GM21515 (cell line): ENCODE results near the gene MCF2L2.
"Not testable (repeated sequence)": the region's sequence is repeated elsewhere in the genome, so short reads cannot be mapped to it uniquely, and the experiment has no call there.

Source experiments
- ATAC-seq: cut with Tn5 transposase; IDR thresholded peaks from one replicate; pipeline ENCODE4 v1.9.1; 2021; ENCODE audit not compliant: unreplicated experiment

MCF2L2 gene

DNA sequence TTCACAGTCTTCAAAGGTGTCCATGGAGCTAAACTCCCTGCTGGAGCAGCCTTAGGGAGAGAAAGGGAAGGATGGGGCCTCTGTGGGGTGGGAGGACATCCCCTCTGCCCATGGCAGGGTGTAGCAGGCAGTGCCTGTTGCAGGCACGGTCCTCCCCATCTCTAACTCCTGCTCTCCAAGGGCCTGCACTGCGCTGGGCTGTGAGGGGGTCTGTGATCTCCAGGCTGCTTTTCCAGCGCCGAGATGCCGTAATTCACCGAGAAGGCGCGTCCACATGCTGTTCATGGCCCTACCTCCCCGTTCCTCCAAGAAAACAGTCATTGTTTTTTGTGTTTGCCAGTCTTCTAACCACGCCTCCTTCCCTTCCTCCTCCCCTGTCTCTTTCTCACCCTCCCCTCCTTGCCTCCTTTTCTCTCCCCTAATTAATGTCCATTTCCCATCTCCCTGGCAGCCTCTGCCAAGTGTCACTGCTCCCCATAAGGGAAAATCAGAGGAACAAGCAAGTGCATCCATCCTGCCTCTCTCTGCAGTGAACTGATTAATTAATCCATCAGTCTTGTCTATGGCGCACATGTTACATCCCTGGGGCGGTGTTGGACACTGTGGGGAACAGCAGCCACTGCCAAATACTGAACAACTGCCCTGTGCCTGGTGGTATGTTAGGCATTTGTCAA, 248.2 kb downstream of the MCF2L2 start:
- no peak for ATAC-seq

DNA sequence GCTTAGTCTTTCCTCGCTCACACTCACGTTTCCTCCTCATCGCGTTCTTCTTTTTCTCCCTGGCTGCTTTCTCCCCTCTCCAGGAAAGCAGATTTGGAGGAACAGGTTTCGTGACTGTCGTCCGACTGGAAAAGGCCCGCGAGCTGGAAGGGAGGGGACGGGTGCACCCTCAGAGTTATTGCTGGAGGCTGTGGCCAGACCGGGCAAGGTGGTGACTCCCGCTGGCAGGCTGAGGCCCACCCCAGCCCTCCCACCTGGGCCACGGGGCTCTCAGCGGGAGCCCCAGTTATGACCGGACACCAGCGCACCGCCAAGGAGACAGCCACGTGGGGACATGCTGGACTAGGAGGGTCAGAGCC, 248.9 kb downstream of the MCF2L2 start:
- not testable (repeated sequence) for ATAC-seq

DNA sequence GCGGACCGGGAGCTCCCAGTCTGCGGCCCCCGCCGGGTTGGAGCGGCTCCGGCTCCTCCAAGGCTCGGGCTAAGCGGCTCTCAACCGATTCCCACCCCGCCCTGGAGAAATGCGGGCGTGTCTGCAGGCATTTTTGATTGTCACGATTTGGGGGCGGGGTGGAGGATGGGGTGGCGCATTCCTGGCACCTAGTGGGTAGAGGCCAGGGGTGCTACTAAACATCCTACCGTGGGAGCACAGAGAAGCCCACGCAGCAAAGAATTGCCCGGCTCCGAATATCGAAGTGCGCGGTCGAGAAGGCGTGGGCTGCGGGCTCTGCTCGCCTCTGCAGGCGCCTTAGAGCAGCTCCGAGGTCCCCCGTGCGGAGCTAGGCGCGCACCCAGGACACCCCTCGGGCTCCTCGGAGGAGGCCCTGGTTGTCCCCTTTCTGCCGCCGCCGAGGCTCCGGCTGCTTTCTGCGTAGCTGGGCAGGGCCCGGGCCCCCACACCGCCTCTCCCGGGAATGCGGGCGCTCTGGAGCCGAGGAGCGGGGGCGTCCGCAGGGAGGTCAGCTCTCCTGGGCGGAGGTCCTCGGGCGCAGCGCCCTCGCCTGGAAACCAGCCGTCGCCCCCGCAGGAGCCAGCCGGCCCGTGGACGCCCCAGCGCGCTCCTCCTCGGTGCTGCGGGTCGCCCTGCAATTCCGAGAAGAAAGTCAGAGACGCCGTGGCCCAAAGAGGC, 249.4 kb downstream of the MCF2L2 start:
- no peak for ATAC-seq

DNA sequence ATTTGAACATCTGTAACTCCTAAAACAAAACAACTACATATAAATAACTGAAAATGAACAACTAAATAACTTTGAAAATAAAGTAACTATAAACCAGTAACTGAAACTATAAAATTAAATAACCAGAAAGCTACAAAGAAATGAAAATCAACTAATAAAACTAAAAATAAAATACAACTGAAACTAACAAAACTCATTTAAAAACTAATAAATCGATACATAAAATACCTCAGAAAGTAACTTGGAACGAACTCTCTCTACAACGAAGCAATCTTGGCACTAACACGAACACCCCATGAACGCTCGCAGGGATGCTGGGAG, 249.9 kb downstream of the MCF2L2 start:
- no peak for ATAC-seq

DNA sequence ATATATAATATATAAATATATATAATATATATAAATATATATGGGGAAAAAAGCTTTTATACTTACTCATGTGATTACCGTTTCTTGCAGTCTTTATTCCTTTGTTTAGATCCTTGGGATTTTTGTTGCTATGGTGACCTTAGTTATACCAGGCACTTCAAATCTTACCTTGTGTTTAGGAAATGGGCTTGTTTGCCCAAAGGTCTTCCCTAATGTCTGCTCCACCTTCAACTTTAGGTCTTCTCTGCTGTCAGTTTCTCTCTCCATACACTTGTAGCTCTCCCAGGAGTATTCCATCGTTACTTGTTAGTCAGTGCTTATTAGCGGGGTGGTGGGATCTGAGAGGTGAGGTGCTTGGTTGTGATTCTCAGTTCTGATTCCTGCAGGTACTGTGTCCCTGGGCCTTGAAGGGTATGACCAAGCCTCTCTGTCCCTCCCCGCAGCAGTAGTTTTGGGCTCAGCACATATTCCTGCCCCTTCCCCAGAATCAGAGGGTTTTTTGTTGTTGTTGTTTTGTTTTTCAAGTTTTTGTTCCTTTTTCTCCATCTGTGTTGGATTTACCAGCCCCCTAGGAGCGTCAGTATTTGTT, 256.3 kb downstream of the MCF2L2 start:
- ATAC-seq, result no peak

DNA sequence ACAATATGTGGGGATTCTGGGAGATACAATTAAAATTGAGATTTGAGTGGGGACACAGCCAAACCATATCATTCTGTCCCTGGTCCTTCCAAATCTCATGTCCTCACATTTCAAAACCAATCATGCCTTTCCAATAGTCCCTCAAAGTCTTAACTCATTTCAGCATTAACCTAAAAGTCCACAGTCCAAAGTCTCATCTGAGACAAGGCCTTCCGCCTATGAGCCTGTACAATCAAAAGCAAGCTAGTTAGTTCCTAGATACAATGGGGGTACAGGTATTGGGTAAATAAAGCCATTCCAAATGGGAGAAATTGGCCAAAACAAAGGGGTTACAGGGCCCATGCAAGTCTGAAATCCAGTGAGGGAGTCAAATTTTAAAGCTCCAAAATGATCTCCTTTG, 260.4 kb downstream of the MCF2L2 start:
- ATAC-seq, result not testable (repeated sequence)

DNA sequence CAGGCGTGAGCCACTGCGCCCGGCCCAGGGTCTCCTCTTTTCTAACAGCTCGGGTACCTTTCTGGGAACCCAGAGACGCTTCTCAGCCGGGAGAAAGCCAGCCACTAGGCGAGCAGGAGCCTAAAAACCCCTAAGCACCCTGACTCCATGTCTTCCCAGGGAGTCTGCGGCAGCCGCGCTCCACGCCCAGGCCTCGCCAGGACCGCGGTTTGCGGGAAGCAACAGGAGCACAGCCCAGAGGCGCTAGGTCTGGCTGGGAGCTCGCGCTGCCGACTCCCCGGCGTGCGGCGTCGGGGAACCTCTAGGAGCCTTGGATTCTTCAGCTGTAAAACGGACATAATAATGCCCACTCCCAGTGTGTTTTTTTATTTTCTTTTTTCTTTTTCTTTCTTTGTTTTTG, 264.9 kb downstream of the MCF2L2 start:
- ATAC-seq, result no peak

DNA sequence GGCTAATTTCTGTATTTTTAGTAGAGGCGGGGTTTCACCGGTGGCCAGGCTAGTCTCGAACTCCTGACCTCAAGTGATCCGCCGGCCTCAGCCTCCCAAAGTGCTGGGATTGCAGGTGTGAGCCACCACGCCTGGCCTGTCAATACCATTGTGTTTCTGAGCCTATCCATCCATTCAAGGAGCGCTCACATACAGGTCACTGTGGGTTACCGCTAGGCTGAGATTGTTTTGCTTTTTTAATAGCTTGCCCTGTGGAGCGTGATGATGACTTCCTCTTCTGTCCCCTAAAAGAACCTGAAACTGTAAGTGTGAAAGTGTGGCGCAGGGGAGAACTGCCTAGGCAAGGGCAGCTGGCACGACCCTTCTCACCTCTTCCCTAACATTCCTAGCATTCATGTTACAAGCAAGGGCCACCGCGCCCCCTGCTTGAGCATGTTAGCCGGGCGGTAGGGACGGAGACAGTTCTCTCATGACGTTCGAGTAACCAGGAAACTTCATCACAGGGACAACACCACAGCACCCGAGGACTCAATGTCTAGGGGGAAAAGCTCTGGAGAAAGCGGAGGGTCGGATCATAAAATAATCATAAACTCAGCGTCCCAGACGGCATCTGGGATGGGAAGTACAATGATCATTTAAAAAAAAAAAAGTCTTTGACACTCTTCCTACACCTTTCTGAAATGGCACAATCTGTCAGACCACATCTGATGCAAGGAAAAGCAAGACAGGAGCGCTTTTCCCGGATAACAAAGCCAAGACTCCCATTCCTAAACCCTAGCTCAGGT, 266.7 kb downstream of the MCF2L2 start:
- ATAC-seq, result peak; percentile 77

DNA sequence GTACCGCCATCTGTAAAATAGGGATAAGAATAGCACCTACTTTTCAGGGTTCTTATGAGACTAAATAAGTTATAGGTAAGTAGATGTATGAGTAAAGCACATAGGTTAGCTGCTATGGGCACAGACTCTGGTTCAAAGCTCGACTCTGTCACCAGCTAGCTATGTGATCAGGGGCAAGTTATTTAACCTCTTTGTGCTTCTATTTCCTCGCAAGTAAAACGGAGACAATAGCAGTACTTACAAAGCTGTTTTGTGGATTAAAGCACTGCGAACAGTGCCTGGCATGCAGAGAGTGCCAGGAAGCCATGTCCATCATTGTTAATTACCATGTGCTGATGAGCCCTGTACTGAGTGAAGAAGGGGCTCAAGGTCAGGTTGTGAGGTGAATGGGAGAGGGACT, 267.8 kb downstream of the MCF2L2 start:
- ATAC-seq, result no peak

DNA sequence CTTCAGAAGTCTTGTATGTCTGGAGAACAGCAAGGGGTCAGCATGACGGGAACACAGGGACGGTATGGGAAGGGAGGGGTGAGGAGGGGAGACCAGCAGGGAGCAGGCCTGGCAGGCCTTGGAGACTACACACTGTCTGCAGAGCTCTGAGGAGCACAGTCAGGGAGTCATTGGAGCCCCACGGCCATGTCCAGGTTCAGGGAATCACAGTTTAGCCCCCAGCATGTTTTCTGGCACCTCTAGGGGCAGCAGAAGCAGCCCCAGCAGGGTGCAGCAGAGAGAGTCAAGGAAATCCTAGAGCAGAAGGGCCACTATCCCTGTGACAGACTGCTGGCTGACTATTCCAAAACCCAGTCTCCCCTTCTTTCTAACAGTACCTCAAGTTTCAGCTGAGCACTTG, 269.1 kb downstream of the MCF2L2 start:
- no peak for ATAC-seq

DNA sequence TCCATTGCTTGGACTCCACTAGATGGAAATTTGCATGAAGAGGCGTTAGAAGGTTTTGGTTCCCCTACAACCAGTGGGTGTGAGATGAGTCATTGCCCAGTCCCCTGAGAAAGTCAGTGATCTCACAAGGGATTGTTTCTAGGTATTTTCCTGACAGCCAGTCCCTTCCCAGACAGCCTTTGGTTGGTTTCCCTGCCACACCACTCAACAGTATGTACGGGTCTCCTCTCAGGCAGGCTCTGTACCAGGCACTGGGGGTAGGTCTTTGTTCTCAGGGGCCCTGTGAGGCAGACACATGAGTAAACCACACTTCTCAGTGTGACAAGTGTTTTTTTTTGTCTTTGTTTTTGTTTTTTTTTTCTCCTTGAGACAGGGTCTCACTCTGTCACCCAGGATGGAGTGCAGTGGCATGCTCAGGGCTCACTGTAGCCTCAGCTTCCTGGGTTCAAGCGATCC, 269.8 kb downstream of the MCF2L2 start:
- ATAC-seq, result peak; percentile 64

DNA sequence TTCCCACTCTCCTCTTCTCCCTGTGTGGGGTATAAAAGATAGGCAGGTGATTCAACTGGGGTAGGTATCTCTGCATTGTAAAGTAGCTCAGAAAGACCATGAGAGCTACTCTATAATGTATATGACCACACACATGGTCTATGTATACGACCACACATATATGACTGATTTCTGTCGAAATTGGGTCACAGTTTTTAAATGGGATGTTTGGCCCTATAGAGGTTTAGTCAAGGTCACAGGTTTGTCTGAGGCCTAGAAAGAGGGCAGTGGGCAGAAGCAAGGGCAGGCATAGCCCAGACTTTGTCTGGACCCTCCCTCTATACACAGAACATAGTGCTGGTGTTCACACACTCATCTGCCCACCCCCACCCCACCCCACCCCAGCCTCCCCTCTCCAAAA, 270.3 kb downstream of the MCF2L2 start:
- ATAC-seq, result peak; percentile 22

DNA sequence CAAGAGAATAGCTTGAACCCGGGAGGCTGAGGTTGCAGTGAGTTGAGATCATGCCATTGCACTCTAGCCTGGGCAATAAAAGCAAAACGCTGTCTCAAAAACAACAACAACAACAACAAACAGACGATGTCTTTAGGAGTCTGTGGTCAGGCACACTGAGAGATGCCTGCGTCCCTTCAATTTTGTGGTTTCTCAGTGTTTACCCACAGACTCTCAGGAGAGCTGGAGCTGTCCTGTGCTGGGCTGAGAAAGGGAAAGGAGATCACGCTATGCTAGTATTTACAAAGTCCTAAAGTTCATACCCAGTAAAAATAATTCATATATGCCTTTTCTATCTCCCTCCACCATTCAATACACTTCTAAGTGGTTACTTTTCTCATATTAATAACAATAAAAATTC, 272.2 kb downstream of the MCF2L2 start:
- ATAC-seq, result no peak

DNA sequence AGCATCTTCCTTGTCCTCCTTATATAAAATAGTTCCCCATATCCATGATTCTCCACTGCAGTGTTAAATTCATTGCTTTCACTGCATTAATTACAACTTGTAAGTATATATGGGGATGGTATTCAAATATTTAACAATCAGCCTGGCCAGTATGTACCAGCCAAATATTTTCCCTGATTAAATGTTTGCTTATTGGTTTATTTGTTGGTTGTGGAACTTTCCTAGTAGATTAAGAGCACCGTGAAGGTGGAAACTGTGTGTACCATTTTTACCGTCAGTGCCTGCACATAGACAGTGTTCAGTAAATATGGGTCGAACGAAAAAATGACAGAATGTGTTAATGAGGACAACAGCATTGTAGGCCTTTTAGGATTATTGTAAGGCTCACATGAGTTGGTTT, 272.9 kb downstream of the MCF2L2 start:
- no peak for ATAC-seq

DNA sequence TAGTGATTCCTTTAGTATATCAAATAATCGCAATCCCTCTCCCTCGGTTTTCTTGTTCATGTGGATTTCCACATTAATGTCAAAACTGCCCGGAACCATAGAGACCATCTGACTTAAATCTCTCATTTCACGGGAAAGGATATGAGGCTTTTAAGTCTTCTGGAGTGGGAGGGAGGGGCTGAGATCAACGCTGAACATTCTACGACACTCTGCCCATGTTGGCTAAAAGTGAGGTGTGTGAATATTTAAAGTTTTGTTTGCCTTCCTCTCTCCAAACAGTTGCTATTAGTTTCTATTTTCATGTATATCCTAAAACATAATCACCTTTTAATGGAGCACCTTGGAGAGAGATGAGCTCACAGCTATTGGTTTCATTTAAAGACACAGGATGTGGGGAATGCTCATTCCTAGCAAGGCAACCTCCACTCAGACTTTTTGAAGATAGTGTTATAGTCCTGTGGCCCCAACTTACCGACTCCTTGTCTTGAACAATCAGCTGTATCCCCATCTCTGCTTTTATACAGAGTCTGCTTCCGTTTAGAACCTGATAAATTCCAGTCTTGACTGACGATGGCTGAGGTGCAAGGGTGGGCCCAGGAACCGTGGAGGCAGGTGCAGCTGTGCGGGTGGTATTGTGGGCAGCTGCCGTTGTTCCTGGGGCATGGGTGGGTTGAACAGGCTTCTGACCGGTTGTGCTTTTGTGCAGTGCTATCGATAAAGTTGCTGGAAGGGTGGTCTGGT, 275.0 kb downstream of the MCF2L2 start:
- ATAC-seq, result no peak

DNA sequence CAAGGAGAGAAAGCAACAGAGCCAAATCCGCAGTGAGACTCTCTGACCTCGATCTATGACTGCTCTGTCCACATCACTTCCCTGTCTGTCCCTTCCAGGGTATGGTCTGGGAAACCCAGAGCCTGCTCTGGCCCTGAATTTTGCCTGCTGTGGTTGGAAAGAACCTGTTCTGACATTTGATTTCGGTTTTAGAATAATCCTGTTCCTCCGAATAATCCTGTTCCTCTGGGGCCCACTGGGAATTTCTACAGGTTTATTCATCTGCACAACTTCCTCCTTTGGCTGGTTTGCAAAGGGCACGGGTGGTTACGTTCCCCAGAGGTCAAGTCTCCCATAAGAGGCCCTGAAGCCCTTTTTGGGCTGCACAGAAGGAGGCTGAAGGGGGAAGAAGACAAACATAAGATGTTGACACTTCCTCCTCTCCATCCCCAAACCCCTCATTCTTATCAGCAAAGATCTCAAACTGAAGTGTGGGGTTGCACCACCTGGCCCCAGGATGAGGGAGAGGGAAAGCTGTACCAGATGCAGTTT, 276.5 kb downstream of the MCF2L2 start:
- ATAC-seq, result no peak

DNA sequence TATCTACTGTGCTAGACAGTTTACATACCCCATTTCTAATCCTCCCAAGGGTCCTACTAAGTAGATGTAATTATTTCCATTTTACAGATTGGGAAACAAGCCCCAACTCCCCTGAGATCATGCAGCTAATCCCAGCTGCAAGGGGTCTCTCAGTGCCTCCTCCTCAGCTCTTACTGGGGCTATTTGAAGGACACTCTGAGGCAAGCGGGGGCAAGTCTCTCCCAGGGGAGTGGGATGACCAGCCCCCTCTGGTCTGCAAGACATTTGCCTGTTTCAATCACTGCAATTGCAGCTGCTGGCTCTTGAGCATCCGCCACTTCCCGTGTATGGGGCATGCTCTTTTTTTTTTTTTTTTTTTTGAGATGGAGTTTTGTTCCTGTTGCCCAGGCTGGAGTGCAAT, 277.3 kb downstream of the MCF2L2 start:
- no peak for ATAC-seq

DNA sequence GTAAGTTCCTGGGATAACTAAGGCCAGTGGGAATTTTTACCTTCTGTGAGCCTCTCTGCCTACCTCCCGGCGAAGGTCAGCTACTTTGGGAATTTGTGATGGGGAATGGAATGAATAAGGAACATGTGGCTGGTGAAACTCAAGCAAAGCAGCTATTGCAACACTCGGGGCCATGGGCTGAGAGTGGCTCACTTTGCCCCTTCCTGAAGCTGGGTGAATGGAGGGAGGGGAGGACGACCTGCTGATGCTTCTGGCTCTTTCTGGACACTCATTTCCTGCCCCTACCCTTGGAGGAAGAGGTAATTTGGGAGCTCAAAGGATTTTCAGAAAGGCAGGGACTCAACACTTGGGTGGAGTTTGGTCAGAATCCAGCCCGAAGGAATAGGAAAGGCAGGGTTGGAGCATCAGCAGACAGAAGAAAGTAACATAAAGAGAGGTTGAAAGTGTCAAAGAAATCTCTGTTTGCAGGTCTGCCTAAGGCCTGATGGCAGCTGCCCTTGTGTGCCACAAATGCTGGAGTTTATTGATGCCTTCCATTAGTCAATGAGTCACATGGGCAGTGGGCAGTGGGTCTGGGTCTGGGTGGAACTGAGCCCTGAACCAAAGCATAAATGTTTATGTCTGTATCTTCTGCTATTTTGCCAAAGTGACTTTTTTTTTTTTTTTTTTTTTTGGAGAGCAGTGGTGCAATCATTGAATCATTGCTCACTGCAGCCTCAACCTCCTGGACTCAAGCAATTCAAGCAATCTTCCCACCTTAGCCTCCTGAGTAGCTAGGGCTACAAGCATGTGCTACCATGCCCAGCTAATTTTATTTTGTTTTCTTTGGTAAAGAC, 278.3 kb downstream of the MCF2L2 start:
- no peak for ATAC-seq

DNA sequence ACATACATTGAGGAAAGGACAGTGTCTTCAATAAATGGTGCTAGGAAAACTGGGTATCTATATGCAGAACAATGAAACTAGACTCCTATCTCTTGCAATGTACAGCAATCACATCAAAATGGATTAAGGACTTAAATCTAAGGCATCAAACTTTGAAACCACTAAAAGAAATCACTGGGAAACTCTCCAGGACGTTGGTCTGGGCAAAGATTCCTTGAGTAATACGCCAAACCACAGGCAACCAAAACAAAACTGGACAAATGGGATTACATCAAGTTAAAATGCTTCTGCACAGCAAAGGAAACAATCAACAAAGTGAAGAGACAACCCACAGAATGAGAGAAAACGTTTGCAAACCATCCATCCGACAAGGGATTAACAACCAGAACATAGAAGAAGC, 280.4 kb downstream of the MCF2L2 start:
- no peak for ATAC-seq

DNA sequence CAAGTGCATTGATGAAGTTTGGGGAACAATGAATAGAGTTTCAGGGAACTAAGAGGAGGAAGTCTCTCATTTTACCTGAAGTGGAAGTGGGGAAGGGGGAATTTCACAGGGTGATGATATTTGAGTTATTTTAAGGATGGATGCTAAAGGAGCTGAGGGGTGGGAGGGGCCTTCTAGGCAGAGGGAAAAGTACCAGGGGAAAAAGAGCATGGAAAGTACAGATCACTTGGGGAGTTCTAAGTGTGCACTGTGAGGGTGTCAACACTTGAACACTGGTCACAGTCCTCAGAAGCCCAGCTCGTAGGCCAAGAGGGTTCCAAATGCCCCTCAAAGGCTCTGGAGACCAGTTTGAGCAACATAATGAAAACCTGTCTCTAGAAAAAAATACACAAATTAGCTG, 284.1 kb downstream of the MCF2L2 start:
- no peak for ATAC-seq
